ENCODE measurements around the gene ARID5A.

Gene ARID5A

DNA sequence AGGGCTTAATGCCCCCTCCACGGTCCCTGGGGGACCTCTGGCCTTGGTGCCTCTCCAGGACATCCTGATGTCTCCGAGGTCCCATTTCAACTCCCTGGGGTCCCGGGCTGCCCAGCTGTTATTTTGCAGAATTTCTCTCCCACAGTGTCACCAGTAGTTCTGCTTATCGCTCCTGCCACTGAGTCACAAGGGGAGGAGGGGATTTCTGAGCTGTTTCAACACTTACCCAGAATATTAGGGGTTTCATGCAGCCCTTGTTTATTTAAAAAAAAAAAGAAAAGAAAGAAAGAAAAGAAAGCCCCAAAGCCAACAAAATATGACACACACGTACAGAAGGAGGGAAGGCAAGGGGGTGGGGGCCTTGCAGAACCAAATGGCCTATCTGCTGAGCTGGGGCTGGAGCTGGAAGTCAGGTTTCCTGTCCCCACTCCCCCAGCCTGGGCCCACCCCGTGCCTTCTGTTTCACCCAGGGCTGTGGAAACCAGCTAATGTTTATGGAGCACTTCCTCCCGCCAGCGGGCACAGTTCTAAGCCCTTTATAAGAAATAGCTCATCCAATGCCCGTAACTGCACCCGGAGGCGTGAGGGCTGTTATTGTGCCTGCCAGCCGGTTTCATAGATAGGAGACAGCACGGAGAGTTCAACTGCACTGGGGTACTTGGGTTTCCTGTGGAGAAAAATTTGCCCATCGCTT, 8.4 kb upstream of the ARID5A start:
- peak; percentile 64 for DNase-seq

DNA sequence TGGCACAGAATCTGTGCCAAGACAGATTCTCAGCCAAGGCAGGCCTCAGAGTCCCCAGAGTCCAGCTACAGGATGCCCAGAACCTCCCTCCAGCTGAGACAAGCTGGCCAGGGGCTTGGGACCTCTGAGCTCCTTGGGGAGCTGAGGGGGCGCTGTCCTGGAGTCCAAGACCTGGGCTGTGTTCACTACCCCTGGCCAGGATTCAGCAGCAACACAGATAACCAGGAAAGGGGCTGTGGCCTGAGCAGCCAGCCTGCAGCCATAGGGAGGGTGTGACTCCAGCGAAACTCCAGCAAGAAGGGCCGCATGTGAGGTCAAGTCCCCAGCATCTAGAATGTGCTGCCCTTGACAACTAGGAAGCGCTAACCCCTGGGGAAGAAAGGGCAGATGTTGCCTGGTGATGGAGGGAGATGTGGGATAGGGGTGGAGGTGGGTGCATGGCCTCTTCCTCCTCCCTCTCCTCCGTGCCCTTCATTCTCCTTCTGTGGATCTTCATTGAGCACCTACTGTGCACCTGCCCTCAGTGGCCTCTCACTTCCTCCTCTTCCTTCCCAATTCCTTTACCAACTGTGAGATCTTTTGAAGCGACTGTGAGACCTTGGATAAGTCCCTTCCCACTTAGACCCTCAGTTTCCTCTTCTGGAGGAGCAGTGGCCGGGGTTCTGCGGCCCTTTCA, 7.7 kb upstream of the ARID5A start:
- DNase-seq = no peak

DNA sequence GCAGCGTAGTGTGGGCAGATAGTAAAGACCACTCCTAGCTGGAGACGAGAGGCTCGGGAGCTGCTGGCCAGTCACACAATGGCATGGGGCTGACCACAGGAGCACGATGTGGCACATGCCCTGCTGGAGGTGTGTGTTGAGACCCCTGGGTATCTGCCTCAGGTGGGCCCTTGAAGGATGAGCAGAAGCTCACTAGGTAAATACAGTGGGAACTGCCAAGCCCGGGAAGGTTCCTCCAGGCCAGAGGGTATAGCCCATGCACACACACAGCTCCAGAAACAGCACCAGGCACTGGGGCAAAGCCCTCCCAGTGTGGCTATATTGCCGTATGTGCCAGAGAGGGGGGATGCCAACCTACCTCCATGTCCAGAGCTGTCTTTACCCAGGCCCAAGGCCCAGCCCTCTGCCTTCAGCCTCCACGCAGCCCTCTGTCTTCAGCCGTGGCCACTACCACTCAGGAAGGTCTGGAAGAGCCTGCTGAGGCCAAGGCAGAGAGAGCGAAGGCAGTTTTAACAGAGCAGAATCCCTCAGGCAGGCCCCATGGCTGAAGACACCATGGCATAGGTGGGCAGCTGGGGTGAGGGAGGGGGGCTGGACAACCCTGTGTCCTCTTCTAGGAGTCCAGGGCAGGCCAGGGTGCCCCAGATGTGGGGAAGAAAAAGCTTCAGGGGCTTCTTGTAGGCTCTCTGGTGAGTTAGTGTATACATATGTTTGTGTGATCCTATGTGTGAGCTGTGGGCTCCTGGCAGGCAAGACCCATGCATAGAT, 7.0 kb upstream of the ARID5A start:
- no peak for DNase-seq

DNA sequence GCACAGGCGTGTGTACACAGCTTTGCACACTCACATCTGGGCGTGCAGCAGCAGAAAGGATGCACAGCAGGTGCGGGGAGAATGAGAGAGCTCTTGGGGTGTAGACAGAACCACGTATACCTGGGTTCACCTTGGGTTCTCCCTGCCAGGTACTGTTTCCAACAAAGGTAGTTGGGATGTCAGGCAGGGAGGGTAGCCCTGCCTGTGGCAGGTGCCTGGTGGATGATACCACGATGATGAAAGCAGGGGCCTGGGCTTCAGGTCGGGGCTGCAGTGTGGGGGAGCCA, 6.5 kb upstream of the ARID5A start:
- no peak for DNase-seq

DNA sequence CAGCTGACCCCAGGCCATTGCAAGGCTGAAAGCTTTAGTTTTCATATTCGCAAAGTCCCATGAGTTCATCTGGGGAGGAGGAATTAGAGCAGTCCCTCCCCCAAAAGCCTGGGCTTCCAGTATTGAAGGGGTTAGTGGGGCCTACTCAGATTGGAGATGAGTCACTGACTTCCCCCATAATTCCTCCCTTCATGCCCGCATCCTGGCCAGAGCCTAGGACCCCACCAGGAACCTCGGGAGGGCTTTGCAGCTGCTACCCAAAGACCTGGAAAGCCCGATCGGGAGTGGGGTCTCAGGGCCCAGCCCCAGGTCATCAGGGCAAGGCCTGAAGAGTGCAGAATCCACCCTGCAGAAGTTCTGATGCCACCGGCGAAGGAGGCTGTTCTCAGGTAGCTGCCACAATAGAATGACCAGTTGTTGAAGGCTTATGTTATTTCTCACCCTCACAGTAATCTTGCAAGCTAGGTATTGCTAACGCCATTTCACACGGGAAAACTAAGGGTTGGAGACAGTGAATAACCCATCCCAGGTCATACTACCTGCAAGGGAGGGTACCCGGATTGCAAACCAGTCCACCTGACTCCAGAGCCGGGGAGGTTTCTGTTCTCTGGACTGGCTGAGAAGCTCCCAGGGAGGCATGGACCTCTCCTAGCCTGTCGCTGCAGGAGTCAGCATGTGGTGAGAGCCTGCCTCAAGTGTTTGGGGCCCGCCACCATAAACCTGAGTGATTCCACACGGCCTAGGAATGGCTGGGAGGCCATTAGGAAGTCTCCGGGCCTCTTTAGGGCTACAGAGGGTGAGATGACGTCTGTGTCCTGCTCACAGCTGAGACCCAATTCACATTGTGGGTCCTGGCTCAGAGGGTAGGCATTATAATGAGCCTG, 5.8 kb upstream of the ARID5A start:
- DNase-seq = no peak

DNA sequence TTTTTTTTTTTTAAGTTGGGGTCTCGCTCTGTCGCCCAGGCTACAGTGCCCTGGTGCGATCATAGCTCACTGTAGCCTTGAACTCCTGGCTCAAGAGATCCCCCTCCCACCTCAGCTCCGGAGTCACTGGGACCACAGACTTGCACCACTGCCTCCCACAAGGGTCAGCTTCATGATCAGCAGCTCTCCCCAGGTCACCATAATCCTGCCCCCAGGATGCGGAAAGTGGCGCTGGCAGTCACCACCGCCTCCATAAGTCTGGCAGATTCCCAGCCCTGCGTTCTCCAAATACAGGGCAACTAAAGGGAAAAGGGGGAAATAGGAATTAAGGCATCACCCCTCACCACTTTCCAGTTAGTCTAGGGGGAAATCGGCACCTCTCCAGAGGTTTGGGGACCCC, 5.2 kb upstream of the ARID5A start:
- DNase-seq = no peak

DNA sequence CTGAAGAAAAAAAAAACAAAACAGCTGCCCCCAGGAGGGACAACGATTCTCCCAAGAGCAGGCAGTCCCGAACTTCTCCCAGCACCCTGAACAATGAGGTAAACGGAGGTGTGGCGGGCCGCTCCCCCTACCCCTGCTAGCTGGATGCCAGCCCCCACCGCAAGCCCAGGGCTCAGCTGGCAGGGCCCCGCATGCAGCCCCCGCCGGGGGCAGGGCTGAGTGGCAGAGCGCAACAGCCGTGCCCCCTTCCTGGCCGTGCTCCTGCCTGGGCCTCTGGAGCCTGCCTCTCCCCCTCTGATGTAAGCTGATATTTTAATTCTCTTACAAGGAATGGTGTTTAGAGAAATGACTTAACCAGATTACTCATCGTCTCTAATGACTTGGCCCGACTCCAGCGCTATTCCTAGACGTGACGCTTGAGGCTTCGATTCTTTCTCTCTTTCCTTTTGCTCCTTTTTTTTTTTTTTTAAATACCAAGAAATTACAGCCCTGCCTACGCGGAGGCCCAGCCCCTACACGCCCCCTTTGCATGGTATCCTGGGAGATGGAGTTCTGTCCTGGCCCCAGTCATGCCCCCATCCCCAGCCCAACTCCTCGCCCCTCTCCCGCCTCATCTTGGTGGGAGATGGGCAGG, 4.6 kb upstream of the ARID5A start:
- peak; percentile 99 for DNase-seq

DNA sequence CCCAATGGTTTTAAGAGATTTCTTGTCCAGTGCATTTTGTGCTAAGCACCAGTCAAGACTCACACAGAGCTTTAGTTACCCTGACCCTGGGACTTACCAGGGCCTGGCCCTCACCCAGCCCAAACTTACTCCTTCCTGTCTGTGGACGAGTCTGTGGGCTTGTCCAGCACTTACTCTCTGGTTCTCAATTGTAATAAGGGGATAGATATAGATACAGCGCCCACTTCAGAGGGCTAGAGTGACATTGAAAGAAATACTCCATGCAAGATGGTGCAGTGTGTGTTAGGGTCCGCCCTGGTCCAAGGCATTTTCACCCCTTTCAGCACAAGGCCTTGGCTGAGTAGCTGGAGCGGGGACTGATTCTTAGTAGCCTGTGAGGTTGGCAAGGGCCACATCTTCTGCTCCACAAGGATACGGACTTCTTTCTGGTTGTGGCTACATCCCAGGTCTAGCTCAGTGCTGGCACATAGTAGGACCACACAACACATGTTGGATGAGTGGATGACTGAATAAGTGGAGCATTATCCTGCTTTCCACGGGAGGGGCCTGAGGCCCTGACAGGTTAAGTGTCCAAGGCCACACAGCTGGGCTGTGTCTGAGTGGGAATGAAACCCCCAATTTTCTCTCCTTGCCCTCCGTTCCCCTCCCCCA, 3.8 kb upstream of the ARID5A start:
- no peak for DNase-seq

DNA sequence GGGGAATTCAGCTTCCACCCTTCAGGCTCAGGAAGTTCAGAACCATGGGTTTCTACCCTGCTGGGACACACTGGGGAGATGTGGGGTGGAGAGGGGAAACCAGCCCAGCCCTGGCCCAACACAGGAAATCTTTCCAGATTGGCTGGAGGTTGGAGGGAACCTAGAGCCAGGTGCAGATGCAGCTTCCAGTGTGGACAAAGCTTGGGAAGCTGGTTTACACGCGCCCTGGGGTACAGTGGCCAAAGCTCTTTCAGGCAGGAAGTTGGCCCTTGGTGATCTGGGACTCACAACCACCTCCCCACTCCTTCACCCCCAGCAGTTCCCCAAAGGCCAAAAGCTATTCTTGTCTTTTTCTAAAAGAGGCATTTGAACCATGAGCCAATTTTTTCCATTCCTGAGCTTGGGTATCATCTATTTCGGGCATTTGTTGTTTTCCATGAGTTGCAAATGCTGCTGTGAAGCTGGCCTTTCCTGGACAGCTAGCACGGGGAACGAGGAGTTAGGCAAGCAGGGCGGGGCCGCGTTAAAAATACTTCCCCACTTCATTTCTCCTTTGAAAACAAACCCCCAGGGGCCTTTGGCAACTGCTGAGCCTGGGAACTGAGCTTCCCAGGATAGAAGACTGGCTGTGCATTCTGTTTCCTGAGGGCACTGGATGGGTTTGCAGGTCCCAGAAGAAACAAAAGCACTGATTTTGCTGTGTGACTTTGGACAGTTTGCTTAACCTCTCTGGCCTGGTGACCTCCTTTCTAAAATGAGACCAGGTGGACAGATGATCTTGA, 3.1 kb upstream of the ARID5A start:
- DNase-seq = peak; percentile 51

DNA sequence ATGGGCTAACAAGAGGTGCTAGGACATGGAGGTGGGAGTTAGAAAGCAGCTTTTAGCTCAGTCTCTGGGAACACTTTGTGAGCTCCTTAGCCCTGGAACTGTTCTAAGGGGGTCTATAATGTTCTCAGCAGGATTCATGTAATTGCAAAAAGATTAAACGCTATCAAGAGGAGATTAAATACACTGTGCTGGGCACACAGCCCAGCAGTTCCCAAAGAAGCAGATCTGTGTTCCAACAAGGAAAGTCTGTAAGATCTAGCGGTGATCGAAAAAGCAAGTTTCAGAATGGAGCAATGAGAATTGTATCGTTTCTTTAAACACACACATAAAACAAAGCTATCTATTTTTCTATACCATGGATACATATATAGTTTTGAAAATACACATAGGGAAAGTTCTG, 2.4 kb upstream of the ARID5A start:
- DNase-seq = no peak

DNA sequence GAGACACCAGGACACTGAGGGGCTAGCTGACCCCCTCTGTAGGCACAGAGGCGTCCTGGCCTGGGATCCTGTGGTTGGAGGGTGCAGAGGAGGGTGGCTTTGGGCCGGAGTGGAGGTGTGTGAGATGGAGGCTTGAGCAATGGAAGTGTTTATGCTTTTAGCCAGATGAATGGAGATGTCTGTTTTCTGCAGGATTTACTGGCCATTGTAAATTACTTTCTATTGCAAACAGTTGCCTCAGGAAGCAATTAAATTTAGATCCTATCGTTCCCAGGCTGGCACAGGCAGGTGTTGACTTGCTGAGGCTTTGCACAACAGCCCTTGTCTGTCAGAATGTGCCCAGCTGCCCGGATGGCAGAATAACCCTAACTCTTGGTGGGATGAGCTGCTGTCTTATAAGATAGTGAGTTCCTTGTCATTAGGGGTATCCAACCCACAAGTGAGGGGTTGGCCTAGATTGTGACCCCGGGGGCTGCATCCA, 1.8 kb upstream of the ARID5A start:
- no peak for DNase-seq

DNA sequence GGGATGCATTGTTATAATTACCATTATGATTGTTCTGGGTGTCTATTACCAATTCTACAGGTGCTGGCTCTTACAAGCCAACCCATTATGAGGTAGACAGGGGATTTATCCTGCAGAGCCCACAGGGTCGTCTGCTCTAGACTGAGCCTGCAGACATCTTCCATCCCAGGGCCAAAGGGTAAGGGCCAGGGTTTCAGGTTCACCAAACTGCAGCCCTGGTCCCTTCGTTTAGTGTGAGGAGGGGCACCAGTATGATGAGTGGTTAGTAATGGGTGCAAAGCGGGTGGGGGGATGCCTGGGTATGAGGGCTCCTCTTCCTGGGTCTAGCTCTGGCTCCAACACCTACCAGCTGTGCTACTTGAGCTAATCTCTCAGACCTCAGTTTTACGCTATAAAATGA, 1.2 kb upstream of the ARID5A start:
- DNase-seq = no peak

DNA sequence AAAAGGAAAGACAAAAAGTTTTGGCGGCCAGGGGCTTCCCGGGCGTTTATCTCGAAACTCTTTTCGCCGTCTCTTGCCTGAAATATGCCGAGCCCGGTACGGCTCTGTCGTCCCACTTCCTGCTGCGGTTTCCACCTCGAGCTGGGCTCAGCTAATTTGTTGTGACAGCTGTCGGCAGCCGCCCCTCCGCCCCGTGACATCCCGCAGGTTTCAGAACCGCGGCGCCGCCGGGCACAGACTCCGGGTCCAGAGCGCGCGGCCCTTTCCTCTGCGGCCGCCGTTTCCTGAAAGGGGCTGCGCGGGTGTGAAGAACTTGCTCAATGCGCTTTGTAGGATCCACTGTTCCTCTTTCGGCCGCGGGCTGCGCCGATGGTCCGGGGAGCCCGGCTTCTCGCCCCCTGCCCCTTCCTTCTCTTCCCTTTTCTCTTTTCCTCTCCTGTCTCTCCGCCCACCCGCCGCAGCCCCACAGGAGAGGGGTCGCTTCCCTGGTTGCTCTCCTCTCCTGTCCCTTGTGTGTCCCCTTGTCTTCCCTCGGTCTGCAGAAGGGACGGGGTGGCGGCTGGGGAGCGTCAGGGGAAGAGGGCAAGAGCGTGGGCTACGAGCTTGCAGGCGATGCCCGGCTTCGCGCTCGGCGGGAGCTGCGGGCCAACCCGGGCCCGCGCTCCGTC, 648 bp downstream of the ARID5A start:
- peak; percentile 96 for DNase-seq

DNA sequence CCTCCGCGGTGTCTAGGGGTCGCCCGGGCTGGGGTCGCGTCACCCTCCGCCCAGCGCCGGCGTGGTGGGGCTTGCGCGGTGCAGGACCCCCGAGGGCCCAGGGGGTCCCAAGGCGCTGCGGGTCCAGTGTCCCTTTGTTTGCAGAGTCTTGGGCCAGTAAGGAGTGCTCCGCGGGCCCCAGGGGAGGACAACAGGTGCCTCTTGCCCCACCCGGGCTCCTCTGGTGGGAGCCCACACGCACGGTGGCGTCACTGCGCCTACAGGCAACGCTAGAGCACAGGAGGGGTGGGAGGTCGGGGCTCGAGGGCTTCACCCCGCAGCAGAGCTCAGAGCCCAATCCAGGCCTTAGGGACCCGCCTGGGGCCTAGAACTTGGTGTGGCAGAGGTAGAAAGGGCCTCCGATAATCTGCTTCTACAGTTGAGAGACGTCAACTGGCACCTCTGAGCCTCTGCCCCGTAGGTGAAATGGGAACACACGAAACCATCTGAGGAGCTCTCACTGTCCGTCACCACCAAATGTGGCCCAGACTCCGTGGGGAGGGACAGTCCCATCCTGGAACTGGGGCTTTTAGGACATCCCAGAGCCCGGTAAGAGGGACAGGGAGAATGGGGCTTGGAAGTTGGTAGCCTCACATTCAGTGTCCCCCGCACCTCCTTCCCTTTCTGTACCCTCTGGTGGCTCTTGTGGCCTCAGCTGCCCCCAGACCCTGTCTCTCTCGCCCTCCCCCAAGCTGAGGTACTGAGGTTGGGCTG, 1.4 kb downstream of the ARID5A start:
- DNase-seq = no peak

DNA sequence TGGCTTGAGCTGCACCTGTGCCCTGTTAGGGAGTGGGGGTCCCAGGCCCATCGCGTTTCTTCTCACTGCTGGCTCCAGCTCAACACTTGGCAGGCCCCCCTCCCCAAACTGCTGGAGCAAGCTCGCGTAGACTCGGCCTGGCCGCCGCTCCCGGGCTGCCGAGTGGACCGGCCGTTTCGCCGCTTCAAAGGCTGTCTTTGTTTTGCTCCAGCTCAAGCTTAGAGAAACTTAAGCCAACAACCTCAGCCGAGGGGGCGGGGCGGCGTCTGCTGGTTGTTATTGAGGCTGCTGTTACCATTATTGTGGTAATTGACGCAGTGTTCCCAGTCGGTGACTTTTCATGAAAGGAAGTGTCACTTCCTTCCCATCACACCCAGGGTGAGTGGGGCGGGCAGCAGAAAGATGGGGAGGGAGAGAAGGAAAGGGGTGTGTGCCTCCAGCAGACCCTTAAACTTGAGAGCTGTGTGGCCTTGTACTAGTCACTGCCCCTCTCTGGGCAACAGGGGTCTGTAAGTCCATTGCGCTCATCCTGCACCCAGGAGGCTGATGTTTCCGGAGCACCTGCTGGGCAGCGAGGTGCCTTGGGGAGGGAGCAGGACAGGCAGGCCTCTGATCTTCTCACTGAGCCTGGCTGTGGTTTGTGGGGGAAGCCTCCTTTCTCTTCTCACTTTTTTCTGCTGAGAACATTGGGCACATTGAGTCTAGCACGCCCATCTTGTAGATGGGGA, 2.1 kb downstream of the ARID5A start:
- peak; percentile 66 for DNase-seq

DNA sequence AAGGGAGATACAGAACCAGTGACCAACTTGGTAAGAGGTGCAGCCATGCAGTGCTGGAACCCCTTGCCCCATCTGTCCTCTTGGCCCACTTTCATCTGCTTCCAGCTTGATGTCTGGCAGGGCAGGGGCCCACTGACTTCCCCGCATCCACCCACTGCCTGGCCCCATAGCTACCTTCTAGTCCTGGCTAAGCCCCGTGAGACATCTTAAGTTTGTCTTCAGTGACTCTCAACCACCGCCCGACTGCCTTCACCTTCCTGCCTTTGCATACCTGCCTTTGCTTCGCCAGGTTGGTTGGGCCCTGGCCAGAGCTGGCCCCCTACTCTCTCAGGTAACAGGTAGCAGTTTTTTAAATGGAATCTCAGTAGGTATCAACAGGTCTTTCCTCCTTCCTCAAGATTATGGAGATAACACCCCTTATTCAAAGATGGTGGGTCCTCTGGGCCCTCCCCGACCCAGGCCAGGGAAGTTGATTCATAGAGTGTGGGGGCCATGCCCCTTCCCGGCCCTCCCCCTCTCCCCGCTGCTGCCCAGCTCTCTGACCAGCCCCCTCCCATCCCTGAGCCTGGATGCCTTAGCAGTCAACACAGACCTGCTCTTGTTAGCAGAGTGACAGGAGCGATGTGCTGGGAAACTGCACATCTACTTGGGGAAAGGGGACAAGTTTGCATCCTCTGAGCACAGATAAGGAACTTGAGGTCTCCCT, 2.8 kb downstream of the ARID5A start:
- DNase-seq = no peak

DNA sequence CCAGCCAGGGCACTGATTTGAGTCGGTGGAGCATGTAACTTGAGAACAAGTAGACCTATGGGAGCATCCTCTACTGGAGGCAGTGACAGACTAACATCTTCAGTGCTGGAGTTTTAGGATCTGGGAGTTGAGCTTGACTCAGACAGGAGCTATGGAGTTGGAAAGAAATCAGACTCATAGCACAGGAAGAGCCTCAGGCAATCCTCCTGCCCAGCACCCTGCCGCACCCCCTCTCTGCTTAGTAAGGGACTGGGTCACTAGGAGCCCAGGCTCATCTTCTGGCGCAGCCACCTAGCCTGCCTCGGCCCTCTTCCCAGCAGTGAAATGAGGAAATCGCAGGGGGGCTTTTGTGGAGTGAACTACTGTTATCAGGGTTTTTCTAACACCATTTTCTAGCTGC, 3.6 kb downstream of the ARID5A start:
- DNase-seq = no peak

DNA sequence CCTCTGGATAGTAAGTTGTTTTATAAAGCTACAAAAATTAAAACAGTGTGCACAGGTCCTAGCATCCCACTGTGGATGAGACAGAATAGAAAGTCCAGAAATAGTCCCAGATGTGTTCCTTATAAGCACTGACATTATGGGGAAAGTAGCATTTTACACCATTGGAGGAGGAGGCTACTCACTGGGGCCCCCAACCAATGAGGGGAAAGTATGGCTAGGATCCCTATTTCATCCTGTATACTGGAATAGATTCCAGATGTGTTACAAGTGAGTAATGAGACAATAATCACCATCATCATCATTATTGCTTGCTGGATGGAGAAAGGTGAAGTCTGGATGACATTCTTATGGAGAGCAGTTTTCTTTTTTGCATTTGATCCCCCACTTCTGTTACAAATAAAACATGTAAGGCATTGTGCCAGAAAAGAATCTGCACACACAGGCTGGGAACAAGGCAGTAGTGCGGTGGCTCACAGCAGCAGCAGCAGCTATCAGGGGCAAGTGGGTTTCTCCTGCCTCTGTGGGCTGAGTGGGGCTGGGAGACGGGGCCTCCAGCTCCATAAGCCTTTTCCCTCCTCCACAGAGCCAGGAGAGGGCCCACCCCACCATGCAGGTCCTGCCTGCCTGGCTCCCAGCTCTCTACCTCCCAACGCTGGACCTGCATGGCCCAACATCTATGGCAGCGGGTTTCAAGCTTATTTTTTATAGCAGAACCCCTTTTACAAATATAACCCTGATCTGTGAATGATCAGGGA, 5.0 kb downstream of the ARID5A start:
- DNase-seq = no peak

Measured in MV-4-11 (cell line).